ENCODE data around the gene AKR7A2. TPM values are rescaled to one million over a fixed set of nuclear protein-coding genes. Genes with fewer than 3 reads are reported as not detected.
A peak's percentile ranks its signal among the peaks of the same experiment; 100 is the strongest.

Gene AKR7A2
- total RNA-seq, 1 experiment from 2014 or later, result 142 TPM

DNA sequence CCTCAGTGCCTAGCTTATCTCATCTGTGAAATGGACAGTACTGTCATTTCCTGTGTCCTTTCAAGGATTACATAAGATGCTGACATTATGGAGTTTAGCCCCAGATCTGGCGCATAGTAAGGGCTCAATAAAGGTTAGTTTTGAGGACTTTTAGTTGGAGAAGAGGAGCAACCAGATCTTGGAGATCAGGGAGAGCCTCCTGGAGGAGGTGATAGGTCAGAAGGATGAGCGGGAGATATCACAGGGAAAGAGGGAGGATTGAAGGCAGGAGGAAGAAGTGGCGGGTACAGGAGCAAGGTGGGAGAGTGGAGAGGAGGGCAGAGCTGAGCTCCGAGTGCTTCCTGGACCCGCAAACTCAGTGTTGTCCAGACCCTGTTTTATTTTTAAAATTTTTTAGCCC is 17.7 kb upstream of the AKR7A2 start:
- DNase-seq (ENCODE audit: low spot score), result no peak
- in situ Hi-C loops (cut with HindIII; ENCODE audit: low sequenced_read_pairs), result loop anchor here (25.0 kb wide), 1 partner anchor 308 kb away; the partner anchor contains the start of gene NBL1

DNA sequence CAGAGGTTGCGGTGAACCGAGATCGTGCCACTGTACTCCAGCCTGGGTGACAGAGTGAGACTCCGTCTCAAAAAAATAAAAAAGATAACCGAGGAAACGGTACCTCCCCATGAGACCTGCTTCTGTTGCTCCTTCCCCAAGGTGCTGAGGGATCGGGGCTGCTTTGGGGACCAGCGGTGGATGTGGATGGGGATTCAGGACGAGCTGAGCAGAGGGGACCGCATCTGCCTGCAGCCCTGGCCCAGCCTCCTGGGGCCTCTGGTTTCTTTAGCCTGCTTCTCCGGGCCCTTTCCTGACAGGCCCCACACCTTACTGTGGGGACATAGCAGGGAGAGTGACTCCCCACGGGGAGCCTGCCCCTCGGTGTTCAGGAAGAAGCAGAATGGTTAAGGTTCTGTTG is 17.2 kb upstream of the AKR7A2 start:
- in situ Hi-C loops (cut with HindIII; ENCODE audit: low sequenced_read_pairs), result loop anchor here (25.0 kb wide), 1 partner anchor 308 kb away; the partner anchor contains the start of gene NBL1
- DNase-seq (ENCODE audit: low spot score), result no peak

DNA sequence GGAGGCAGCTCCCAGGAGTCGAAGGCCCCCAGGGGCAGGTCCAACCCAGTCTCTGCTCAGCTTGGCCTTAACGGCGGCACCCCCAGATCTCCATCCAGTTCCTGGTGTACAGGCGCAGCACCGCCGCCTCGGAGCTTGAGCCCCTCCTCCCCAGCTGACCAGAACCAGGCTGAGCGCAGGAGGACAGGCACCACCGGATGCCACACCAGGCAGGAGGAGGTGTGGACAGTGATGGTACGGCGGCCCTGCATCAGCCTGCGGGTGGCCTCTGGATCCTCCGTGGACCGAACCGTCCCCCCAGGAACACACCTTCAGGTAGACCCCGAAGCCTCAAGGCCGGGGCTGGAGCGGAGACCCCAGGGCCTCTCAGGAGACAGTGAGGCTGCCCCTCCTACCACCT is 16.5 kb upstream of the AKR7A2 start:
- DNase-seq (ENCODE audit: low spot score), result no peak
- in situ Hi-C loops (cut with HindIII; ENCODE audit: low sequenced_read_pairs), result loop anchor here (25.0 kb wide), 1 partner anchor 309 kb away; the partner anchor contains the start of gene NBL1

DNA sequence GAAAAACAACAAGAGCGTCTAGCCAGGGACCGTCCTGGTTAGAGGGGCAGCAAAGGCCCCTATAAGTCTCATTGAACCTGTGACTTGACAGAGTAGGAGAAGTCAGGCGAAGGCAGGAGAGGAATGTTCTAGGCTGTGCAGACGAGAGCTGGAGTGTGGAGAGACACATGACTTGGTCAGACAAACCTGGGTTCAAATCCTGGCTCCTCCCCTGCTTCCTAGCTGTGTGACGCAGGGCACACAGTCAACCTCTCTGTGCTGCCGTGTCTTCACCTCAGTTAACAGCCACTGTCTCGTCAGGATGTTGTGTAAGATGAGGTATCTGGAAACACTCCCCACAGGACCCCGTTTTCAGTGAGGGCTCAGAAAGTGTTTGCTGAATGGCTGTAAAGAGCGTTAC is 15.8 kb upstream of the AKR7A2 start:
- in situ Hi-C loops (cut with HindIII; ENCODE audit: low sequenced_read_pairs), result loop anchor here (25.0 kb wide), 1 partner anchor 310 kb away; the partner anchor contains the start of gene NBL1
- DNase-seq (ENCODE audit: low spot score), result no peak

DNA sequence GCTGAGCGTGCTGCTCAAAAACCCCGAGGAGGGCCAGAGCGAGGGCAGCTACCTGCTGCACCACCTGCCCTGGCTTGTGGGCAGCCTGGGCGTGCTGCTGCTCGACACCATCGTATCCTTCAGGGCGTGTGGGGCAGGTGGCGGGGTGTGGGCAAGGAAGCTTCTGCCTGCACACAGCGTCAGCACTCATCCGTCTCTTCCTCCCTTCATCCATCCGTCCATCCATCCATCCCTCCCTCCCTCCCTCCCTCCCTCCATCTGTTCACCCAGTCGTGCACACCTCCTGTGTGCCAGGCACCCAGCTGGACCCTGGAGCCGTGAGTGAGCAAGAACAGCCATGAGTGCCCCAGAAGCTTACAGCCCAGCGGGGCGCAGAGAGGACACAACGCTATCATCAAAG is 15.4 kb upstream of the AKR7A2 start:
- peak; percentile 68 for DNase-seq (ENCODE audit: low spot score)
- in situ Hi-C loops (cut with HindIII; ENCODE audit: low sequenced_read_pairs), result loop anchor here (25.0 kb wide), 1 partner anchor 310 kb away; the partner anchor contains the start of gene NBL1

DNA sequence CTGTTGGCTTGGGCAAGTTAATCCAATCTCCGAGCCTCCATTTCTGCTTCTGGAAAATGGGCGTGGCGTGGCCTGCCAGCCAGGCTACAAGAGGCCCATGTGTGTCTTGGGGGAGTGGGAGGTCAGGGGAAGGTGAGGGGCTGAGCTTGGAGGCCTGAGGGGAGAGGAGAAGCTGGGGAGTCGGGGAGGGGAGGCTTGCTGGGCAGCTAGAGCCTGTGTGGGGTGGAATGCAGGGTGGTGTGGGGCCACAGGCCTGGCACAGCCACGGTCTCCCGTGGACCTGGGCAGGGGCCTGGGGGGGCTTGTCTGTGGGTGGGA is 14.8 kb upstream of the AKR7A2 start:
- in situ Hi-C loops (cut with HindIII; ENCODE audit: low sequenced_read_pairs), result loop anchor here (25.0 kb wide), 1 partner anchor 311 kb away; the partner anchor contains the start of gene NBL1
- no peak for DNase-seq (ENCODE audit: low spot score)

DNA sequence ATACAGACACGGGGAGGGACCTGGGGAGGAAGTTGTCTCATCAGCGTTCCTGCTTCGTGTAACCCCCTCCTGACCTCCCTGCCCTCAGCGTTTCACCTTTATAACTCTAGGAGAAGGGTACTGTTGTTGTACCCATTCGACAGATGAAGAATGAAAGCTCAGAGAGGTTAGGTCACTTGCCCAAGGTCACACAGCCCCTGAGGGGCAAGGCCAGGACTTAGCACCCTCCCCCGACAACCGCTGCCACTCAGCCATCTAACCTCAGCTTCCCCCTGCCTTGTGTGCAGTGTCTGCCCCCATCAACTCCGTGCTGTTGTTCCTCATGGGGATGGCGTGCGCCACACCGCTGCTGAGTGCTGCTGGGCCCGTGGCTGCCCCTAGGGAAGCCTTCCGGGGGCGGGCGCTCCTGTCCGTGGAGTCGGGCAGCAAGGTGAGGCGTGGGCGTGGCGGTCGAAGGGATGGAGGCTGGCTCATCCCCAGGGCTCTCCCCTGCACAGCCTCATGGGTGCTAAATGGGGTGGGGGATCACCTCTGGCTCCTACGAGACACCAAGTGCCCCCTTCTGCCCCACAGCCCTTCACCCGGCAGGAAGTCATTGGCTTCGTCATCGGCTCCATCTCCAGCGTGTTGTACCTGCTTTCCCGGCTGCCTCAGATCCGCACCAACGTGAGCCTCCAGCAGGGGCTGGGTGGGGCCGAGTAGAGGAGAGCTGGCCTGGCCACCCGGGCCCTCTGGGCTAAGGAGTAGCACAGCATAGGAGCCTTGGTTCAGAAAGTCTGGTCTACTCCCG is 14.2 kb upstream of the AKR7A2 start:
- in situ Hi-C loops (cut with HindIII; ENCODE audit: low sequenced_read_pairs), result loop anchor here (25.0 kb wide), 1 partner anchor 311 kb away; the partner anchor contains the start of gene NBL1
- no peak for DNase-seq (ENCODE audit: low spot score)

DNA sequence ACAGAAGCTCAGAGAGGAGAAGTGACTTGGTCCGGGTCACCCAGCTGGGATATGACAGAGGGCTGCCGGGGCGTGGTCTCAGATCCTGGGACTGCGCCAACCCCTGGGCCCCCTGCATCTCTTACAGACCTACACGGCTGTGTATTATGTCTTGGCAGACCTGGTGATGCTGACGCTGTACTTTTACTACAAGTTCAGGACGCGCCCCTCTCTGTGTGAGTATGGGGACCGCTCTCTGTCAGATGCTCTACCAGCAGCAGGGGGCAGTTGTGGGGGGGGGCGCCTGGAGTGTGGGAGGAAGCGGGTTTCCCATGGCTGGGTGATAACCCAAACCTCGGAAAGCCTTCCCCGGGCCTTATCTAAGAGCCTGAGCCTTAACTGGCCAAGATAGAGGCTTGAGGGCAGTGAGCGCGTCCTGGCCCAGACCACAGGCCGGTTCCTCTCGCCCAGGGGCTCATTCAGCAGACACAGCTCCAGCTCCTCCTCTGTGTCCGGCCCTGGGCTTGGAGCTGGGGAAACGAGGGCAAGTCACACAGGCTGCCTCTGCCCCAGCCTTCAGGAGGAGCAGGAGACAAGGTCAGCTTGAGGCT is 13.5 kb upstream of the AKR7A2 start:
- in situ Hi-C loops (cut with HindIII; ENCODE audit: low sequenced_read_pairs), result loop anchor here (25.0 kb wide), 1 partner anchor 312 kb away; the partner anchor contains the start of gene NBL1
- no peak for DNase-seq (ENCODE audit: low spot score)

DNA sequence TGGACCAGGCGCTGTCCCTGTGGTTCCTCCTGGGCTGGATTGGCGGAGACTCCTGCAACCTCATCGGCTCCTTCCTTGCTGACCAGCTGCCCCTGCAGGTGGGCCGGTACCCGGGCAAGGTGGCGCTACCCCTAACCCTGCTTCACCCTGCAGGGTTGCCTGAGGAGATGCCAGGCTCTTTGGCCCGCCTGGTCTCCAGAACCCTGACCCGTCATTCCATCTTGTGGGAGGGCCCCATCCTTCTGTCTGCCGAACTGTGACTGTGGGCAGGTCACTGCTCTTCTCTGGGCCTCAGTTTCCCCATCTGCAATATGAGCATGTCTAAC is 12.7 kb upstream of the AKR7A2 start:
- in situ Hi-C loops (cut with HindIII; ENCODE audit: low sequenced_read_pairs), result no loop called here
- no peak for DNase-seq (ENCODE audit: low spot score)

DNA sequence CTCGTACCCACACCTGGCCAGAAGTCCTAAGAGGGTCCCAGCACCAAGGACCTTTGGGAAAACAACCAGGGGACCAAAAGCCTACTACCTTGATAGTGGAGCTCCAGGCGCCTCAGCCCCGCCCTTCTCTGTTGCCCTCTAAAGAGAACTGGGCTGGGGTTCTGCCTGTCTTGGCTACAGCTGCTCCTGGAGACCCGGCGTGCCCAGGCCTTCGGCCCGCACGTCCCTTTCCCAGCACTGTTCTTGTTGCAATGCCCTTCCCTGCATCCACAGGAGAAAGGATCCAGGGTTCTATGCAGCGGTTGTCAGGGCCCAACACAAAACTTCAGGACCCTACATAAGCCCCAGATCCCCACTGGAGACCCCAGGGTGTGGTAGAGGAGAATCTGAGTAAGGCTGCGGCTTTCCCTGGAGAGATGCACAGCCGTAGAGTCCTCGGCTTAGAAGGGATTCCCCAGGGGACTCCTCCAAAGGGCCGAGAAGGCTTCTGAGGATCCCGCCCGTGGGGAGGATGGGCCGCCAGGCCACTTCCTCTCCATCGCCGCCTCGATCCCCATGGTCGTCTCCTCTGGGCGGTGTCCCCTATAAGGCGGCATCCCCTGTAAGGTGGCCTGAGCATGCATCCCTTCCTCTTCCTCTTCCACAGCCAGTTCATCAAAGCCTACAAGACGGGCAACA is 12.2 kb upstream of the AKR7A2 start:
- no peak for DNase-seq (ENCODE audit: low spot score)
- in situ Hi-C loops (cut with HindIII; ENCODE audit: low sequenced_read_pairs), result no loop called here

DNA sequence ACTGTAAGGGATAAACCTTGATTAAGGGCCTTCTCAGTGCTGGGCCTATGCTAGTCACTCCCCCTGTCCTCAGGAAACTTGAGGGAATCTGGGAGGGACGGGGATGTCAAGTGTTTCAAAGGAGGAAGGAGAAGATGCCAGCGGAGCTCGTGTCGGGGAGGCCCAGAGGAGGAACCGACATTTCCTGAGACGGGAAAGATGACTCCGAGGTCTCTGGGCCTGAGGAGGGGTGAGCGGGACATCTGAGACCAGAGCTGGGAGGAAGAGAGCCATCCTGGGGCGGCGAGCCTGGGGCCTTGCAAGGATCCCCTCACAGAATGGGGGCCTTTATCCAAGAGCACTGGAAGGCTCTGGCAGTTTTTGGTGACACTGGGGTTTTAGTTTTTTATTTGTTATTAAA is 10.5 kb upstream of the AKR7A2 start:
- no peak for DNase-seq (ENCODE audit: low spot score)
- in situ Hi-C loops (cut with HindIII; ENCODE audit: low sequenced_read_pairs), result no loop called here

DNA sequence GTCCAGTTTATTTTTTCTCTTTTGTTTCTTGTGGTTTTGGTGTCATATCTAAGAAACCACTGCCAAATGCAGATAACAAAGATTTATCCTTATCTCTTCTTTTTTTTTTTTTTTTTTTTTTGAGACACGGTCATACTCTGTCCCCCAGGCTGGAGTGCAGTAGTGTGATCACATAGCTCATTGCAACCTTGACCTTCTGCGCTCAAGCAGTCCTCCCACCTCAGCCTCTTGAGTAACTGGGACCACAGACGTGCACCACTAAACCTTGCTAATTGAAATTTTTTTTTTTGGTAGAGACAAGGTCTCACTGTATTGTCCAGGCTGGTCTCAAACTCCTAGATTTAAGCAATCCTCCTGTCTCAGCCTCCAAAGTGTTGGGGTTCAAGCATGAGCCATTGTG is 9.1 kb upstream of the AKR7A2 start:
- DNase-seq (ENCODE audit: low spot score), result no peak
- in situ Hi-C loops (cut with HindIII; ENCODE audit: low sequenced_read_pairs), result no loop called here

DNA sequence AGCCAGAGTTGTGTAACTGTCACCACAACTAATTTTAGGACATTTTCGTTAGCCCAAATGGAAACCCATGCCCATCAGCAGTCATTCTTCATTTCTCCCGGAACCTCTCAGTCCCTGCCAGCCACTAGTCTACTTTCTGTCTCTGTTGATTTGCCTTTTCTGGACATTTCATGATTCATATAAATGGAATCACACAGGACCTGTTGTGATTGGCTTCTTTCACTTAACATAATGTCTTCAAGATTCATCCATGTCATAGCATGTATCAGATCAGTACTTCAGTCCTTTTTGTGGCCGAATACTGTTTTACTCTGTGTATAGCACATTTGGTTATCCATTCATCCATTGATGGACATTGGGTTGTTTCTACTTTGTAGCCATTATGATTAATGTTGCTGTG is 7.3 kb upstream of the AKR7A2 start:
- DNase-seq (ENCODE audit: low spot score), result no peak
- in situ Hi-C loops (cut with HindIII; ENCODE audit: low sequenced_read_pairs), result no loop called here

DNA sequence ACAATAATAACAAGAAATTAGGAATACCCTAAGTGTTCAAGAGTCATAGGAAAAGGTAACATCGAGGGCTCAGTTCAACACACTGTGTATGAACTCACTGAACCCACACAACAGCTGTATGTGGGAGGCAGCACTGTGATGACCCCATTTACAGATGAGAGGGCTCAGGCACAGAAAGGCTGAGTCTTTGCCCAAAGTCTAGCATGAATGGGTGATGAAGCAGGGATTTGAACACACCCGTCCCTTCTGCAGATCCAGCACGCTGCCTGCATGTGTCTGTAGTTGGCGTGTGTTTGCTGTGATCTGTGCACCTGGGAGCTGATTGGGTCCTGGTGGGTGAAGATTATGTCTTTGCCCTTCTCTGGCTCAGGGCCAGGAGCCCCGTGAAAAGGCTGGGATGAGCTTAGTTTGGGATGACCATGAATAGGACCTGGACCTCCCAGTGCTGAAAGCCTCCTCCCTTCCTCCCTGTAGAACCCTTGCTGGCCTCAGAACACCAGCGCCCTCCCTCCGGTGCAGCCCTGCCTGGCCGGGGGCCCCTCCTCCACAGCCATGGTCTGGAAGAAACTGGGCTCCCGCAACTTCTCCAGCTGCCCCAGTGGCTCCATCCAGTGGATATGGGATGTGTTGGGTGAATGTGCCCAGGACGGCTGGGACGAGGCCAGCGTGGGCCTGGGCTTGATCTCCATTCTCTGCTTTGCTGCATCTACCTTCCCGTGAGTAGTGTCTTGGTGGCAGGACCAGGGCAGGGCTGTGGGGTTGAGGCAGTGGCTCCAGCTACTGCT is 5.4 kb upstream of the AKR7A2 start:
- in situ Hi-C loops (cut with HindIII; ENCODE audit: low sequenced_read_pairs), result no loop called here
- peak; percentile 15 for DNase-seq (ENCODE audit: low spot score)

DNA sequence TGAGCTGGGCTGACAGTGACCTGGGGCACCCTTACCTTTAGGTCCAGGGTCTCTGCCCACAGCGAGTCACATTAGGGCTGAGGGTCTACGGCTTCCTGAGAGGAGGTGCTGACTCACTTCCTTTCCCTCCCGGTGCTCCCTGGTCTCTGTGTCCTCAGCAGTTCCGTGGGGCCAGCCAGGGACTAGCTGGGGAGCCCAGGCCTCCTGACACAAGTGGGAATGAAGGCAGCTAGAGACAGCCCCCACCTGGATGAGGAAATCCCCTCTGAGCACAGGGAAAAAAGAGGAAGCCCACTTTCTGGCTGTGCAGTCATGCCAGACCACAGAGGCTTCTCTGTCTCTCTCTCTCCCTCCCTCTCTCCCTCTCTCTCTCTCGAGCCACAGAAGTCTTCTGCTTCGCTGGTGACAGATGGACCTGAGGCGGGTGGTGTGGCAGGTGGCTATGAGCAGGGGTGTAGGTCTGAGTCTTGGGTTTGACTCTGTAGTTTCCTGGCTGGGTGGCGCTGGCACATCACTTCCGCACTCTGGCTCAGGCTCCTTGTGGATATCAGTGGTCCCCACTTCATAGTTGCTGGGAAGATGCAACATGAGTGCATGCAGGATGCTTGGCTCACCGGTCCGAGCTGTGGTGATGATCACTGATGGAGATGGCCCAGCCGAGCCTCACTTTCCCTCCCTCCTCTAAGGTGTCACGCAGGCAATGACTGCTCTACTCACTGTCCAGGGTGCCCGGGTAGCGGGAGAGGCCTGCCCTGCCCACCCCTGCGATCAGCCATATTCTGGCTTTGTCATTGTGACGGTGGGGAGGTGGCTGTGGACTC is 3.6 kb upstream of the AKR7A2 start:
- DNase-seq (ENCODE audit: low spot score), result peak; percentile 89
- in situ Hi-C loops (cut with HindIII; ENCODE audit: low sequenced_read_pairs), result no loop called here

DNA sequence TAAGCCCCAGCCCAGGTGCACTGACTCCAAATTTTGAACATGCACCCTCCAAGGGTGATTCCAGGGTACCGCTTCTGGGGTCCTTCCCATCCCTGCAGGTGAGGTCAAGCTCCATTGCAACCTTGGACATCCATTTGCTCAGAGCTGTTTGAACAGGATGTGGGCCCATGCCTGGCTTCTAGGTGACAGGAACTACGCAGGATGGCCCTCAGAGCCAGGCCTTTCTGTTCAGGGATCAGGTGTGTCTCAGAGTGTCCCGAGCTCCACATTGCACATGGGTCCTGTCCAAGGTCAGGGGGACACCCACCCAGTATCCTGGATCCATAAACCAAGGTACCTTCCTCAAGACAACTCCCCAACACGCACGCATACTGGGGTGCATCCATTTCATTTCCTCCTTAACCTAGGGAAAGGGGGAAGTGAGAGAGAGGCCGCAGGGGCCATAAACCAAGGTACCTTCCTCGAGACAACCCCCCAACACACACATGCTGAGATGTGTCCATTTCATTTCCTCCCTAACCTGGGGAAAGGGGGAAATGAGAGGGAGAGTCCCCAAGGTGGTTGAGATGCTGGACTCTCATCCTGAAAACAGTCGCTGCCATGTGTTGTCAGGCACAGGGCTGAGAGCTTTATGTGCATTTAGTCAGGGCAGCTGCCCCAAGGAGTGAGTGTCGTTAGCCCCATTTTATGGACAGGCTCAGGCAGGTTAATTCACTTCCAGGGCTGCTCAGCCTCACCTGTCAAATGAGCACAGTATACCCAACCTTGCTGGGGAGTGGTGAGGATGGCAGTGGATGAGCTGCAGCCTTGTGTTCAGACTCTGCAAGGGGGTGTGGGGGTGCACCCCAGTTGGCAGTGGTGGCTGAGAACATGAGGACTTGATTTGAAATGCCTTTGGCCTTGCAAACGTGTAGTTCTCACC is 2.3 kb upstream of the AKR7A2 start:
- DNase-seq (ENCODE audit: low spot score), result no peak
- in situ Hi-C loops (cut with HindIII; ENCODE audit: low sequenced_read_pairs), result no loop called here

DNA sequence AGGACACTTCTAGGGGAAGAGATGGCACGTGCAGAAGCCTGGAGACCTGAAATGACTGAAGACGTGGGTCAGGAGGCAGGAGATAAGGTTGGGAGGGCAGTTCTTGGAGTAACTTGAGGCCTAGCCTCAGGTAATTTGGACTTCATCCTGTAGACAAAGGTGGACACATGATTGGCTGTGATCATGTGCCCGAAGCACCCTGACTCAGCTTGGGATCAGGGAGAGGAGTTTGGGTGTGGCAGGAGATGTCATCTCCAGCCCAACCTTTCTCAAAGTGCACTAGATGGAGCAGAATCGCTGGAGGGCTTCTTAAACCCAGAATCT is 1.7 kb upstream of the AKR7A2 start:
- no peak for DNase-seq (ENCODE audit: low spot score)

More for the DNA sequence above, 1.7 kb upstream of the AKR7A2 start:
- in situ Hi-C loops (cut with HindIII; ENCODE audit: low sequenced_read_pairs), result no loop called here
